Stimulated activated CD4-positive, alpha-beta T cell treated with anti-CD3 and anti-CD28 coated beads, TNF-alpha, amount 100 ng/mL, for 1 hour (primary cell): Measurements from ENCODE around the gene SUB1.
"Not testable (repeated sequence)": the region's sequence is repeated elsewhere in the genome, so short reads cannot be mapped to it uniquely, and the experiment has no call there.

Source experiments
- DNase-seq, 3 donors: peaks; one replicate each; pipeline ENCODE4 v3.0.0-alpha.2; 2020; ENCODE audit warnings: low read depth in 3 of 3, low spot score in 1 of 3

Gene SUB1

DNA sequence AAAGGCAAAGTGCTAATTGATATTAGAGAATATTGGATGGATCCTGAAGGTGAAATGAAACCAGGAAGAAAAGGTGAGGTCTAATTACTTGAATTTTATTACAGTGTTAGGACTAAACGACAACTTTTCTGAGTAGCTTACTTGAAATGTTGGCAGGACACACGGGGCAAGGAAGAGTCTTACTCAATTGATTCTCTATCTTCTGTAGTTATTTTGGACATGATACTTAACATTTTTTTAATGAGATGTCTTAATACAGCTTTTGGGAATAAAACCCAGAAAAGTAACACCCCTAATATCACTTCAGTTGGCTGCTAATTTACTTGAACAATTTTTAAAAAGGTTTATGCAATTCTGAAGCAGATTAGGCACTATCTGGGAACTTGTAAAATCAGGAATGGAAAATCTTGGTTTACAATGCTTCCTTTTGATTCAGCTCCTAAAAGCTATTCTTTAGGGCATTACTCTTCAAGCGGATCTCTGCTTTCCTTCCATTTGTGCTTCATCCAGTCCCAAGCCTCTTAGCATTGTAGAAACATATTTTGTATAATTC, 13.7 kb downstream of the SUB1 start:
- DNase-seq, result no peak

DNA sequence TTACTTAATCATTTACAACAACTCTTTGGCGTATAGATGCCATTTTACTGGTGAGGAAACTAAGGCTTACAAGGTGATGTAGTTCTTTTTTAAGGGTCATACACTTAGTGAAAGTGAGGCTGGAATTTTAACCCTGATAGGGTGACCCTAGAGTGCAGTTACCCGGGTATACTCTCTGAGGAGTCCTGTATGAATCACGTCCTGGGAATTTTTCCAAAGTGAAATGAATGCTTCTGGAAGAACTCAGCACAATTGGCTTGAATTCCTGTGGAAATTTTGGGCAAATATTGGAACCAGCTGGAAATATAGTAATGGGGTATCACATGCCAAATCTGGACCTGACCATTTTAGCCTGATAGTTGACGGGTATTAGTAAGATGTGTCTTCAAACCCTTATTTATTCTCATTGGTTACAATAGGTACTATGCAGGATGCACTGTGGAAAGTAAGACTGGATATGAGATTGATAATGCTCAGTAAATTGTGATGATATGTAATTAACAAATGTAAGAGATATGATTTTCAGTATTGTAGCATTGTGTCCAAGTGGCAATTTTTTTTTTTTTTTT, 14.8 kb downstream of the SUB1 start:
- no peak for DNase-seq

DNA sequence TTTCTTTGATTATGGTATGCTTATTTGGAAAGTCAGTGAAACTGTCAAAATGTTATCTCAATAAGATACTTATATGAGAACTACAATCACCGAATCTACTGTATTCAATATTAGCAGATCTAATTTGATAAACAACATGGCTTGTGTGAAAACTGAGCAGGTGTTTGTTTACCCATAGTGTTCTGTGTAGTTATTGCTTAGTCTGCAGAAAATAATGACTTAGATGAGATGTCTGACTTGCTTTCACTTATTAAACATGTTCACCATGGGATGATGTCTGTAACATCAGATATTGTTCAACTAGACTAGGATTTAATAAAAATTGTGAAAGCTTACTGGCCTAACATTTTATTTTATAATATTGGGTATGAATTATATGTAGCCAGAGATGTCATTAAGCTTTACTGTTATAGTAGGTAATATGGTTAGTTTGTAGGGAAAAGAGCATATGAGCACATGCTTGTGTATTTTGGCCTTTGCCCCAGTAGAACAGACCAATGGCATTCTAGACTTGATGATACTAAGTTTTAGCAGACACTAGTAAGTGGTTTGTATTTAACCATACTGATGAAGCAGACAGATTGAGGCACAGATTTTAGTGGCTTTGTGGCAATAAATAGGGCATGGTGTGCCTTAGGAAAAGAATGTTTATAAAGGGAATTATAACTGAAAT, 16.4 kb downstream of the SUB1 start:
- DNase-seq, result no peak

DNA sequence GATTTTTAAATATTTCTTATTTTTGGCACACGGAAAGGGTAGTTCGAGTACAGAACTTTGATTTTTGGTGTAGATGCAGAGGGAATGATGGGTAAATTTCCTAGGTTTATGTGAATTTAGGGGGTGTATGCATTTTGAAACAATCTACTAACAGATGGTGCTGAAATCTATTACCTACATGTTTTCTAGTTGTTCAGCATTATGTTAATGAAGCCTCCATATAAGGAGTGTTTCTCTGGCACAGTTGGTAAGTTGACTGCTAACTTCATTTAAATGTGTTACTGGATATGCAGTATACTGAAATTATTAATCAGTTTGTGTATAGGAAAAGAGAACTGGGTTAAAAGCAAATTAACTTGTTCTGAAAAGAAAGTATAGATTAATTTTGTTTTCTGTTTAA, 17.5 kb downstream of the SUB1 start:
- DNase-seq, result no peak

DNA sequence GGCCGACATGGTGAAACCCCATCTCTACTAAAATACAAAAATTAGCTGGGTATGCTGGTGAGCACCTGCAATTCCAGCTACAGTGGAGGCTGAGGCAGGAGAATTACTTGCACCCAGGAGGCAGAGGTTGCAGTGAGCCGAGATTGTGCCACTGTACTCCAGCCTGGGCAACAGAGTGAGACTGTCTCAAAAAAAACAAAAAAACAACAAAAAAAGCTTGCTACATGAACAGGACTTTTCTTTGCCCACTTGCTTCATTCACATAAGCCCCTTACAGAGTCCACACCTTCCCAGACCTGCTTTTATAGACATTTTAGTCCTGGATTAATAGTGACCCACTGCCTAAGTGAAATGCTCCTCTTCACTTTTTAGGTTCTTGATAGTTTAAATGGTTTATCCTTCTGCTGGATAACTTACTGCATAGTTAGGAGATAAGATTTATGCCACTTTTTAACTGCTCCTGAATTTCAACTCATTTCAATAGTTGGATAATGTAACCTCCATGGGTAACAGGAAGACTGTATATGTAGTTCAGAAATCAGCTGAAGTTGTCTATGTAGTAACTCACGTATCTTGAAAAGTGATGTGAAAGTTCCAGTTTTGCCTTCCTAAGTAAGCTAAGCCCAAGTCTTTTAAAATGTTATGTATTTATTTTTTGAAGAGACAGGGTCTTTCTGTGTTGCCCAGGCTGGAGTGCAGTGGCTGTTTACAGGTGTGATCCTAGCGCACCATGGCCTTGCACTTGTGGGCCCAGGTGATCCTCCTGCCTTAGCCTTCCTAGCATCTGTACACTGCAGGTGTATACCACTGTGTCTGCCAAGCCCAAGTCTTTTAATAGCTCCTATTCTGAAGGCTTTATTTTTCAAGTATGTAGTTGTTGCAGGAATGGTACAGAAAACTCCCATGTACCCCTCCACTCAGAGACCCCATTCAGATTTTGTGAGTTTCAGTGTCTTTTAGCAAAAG, 19.7 kb downstream of the SUB1 start:
- no peak for DNase-seq

DNA sequence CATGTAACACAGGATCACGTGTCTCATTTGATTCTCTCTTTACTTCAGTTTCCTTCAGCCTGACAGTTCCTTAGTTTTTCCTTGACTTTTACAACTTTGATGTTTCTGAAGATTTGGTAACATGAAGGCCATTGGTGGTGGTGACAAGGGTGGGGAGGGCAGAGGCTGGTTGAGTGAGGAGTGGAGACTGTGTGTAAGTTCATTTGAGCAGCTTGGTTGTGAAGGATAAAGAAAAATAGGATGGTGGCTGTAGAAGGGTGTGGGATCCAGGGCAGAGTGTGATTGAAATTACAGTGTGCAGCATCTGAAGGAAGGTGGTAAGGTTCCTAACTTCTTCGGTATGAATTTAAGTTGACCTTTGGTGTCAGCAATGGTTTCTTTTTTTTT, 20.4 kb downstream of the SUB1 start:
- no peak for DNase-seq

DNA sequence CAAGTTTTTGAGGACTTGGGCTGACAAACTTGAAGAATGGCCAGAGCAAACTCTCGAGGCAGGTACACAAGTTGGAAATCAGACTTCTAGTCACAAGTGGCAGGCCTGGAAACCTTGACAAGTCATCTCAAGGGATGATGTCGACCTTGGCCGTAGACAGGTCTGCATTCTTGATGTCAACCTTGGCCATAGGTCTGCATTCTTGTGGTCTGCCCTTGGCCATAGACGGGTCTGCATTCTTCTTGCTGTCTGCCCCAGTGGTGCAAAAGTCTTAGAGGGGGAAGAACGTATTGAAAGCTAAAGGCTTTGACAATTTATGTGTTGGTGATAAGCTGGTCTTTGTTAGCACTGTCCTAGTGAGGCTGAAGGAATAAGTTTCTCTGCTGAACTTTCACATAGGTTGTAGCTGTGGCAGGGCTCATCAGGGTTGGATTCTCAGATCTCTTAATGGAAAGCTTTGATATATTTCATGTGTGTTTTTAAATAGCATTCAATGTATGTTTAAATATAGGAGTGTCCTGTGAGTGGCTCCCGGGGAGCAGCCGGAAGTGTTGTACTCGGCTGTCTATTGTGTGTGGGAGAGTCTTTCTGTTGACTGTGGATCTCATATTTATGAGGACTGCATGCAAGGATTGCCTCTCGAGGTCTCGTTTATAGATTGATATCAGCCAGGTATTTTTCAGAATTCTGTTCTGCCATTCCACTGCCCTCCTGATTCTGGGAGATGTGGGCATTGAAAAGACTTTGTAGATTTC, 27.0 kb downstream of the SUB1 start:
- no peak for DNase-seq

DNA sequence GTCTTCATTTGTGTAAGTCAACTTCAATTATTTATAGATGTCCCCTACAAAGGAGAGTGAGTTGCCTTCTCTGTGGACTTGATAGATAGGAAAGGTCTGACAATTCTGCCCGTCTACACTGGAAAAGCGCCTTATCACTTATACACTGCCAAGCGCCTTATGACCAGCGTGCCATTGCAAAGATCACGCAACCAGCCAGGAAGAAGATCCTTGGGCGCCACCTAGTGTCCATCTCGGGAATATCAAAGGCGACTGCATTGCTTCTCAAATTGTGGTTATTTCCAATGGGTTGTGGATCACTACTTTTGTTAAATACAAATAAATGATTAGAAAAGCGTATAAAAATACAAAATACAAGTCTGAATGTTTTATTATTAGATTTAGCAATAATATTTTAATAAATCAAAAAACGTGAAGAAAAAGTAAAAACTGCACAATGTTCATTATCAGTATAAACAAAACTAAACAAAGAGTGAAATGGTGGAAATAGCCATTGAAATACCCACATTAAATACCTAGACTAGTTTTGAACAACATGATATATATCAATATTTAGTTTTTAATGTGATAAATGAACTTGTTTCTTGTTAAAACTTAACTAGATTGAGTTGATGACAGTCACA, 27.8 kb downstream of the SUB1 start:
- peak; percentile 59 to 84 (median 70) for DNase-seq

DNA sequence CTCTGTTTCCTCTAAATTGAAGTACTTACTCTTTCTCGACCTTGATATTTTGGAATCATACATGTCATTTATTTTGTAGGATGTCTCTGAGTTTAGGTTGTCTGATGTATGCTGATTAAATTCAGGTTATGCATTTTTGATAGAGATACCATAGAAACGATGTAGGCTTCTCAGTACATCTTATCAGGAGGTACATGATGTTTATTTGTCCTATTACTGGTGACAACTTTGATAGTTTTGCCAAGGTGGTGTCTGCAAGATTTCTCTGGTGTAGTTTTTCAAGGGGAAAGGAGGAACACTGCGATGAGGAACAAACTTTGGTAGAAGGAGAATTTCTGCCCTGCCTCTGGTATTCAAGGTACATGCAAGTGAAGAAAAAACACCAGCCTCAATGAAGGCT, 29.9 kb downstream of the SUB1 start:
- DNase-seq, result no peak

DNA sequence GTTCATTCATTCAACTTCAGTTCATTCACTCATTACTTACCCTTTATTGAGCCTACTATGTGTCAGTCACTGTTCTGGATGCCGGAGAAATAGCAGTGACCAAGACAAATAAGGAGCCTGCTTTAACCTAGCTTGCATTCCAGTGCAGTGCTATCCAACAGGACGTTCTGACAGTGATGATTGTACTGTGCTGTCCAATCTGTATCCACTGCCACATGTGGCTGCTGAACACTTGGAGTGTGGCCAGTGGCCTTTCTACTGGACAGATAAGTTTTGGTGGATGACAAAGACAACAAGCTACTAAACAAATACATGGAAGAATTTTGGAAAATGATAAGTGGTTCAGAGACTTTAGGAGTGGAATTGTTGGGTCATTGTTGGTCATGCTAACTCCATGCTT, 33.6 kb downstream of the SUB1 start:
- no peak for DNase-seq

DNA sequence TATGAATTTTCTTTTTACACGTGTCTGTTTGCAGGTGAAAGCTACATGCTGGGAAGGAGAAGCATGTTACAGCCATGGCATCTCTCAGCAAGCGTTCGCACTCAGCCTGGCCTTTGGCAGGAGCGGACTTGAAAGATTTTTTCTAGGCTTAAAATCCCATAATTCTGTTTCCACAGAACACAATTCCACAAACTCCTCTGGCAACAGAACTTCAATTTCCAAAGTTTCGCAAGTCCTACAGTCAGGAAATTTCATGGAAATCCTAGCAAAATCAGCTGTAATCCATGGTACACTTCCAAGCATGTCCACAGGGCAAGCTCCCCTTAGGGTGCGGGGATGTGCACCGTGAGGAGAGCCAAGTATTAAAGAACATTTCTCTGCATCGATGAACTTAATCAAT, 35.9 kb downstream of the SUB1 start:
- no peak for DNase-seq

DNA sequence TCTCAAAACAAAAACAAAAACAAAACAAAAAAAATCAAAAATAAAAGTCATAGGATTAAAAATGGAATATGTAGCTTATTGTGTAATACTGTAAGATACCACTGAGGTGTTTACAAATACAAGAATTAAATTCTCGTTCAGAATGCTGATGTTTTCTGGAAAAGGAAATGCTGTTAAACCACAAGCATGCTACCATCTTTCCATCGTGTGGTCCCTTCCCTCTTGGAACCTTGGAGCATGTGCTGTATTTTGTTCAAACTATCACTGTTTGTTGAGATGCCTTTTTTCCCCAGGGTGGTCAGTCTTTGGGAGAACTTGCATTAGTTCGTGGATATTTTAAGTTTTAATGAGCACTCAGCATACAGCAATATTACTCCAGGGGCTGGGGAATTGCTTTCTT, 39.7 kb downstream of the SUB1 start:
- no peak for DNase-seq

DNA sequence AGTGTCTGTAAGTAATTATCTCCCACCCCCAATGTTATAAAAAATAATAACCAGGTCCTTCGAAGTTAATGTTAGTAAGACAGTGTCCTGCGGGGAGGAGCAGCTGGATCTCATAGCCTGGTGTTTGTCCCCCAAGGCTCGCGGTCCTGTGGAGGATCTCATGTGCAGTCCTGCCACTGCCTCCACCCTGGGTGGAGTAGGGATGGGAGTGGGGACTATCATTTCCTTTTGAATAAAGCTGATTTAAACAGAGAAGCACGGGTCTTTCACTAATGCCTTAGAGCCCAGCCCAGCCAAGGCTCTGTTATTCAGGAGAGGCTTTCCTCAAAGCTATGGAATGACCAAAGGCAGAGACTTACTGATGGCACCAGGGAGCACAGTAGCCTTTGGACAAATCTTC, 40.2 kb downstream of the SUB1 start:
- no peak for DNase-seq

DNA sequence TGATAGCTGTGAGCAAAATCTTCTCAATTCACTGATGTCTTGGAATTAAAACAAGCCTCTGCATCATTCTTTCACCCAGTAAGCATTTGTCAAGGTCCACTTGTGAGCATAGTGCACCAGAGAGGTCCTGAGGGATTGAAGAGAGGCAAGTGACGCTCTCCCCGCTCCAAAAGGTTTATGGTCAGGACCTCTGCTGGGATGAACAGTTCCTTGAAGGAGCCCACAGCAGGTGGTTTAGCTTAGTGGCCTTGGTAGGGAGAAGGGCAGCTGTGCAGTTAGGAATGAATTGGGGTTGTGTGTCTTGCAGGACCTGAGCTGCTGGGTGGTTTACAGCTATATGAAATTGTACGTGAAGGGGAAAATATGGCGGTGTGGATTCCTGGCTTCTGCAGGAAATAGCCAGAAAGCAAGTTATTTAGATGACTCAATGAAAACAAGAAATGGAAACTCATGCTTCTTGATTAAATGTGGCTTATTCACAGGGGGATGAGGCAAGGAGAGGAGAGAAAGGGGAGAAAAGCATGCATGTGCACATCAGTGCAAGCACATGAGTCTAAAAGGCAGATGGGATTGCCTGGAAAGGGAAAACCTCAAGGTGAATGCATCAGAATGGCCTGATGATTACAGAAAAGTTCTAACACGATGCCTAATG, 42.0 kb downstream of the SUB1 start:
- DNase-seq, result no peak

DNA sequence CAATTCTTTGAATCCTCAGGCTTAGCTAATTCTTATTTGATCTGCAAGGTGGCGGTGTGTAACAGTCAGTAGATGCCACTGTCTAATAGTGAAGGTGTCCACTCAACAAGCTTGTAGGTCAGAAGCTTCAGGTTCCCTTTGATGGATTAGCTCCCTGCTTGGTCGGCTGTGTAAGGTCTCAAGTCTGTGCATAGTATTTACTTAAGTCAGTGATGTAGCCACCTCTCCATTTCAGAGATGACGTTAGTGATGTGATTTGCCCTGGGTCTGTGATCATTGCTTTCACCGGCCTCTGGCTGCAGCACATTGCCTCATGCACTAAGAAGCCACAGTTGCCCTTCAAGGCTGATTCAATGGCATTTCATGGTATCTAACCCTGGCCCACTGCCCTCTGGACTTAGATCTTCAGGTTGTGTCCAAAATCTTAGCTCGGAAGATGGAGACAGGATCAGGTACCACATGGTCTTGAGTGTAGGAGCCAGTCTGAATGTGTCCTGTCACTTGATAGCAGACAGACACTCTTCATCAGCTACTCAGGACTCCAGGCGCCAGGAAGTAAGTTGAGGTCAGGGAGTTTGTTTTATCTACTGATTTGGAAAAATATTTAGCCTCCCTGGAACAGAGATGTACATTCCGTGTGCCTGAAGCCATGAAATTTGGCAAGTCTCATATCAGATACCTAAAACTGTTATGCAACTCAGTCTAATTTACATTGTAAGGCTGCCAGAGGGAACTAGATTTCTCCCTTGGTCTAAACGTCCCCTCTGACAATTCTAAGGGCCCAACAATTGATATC, 42.9 kb downstream of the SUB1 start:
- DNase-seq, result no peak

DNA sequence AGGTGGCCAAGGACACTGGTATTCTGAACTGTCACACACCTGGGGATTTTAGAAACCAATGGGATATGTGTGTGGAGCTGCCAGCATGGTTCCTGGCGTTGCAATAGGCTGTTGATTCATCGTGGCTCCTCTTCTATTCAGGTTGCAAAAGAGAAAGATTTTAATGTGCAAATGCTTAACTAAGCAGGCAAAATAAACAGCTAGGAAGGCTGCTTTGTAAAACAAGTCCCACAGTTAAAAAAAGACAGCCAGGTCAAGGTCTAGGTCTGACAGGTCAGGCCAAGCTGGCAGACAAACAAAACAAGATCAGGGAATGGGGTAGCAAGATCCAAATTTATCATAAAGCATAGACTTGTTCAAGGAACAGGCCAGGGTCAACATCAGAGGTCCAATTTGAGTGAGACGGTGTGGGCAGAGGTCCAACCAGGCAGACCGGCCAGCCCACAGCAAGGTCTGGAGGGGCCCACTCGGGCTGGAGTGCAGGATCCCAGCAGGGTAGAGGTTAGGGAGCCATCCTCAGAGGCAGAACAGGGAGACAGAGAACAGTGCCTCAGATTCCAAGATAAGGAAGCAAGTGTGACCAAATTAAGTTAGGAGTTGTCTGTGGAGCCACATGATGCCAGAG, 45.6 kb downstream of the SUB1 start:
- DNase-seq, result no peak

DNA sequence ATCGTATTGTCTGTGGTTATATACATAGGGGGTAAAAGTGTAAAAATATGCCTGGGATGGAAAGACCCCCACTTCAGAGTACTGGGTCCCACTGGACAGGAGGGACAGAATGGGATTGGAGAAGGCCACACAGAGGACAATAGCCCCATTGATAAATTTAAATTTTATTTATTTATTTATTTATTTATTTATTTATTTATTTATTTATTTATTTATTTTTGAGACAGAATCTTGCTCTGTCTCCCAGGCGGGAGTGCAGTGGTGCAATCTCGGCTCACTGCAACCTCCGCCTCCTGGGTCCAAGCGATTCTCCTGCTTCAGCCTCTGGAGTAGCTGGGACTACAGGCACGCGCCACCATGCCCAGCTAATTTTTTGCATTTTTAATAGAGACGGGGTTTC, 47.7 kb downstream of the SUB1 start:
- not testable (repeated sequence) for DNase-seq

DNA sequence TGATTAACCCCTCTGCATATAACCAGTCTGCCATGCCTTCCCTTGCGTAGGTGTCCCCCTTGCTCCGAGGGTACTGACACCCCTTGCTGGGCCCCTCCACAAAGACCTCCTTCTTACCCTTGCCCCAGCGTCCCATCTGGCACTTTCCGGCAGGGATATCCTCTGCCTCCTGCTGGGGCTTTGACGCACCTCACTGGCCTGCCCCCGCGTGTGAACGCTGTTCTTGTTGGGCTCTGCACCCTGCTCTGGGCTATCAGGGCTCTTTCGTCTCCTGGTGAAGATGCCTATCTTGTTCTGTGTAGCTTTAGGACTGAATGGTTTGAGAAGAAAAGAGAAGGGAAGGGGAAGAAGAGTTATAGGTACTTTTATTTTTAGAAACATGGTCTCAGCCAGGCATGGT, 53.0 kb downstream of the SUB1 start:
- DNase-seq, result no peak

DNA sequence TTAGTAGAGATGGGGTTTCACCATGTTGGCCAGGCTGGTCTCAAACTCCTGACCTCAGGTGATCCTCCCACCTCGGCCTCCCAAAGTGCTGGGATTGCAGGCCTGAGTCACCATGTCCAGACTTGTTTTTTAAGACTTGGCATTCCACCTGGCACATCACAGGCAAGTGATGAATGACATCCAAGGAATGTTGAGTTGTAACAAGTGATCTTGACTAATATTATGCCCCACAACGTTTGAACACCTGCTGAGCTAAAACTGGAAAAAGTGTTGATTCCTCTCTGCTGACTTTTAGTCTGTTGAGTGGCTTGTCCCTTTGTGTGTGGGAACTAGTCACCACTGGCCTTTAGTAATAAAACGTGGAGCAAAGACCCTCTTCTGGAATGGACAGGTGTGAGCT, 54.6 kb downstream of the SUB1 start:
- DNase-seq, result no peak
